IMR-90 (cell line): ENCODE results near the gene S100A8. TPM values are rescaled to one million over a fixed set of nuclear protein-coding genes. Genes with fewer than 3 reads are reported as not detected.

ENCODE experiments used
- ATAC-seq: fragments of 200-7000 bp; cut with Tn5 transposase; 2 replicates; pipeline ENCODE4 v1.9.1; 2020; ENCODE audit warnings: low read depth, mild to moderate bottlenecking, moderate library complexity
- BruUV-seq: library from RNA; stranded (reverse); fragments of 400-500 nt; replicated peaks from 2 replicates; lab custom pipeline; 2021; lab: Mats Ljungman, UMichigan
- CTCF ChIA-PET: fragments of 300-600 bp; formaldehyde crosslinking; extraction: SDS; loops from one replicate; lab custom pipeline; 2021; ENCODE audit warnings: antibody characterized with exemption; lab: Yijun Ruan, JAX
- POLR2A ChIA-PET: fragments of 300-600 bp; sonication (Branson Sonifier 250); formaldehyde crosslinking; loops from one replicate; lab custom pipeline; 2022; ENCODE audit warnings: antibody characterized with exemption; ENCODE audit not compliant: unreplicated experiment; lab: Charles Lee
- DNase-seq: peaks from one replicate; pipeline ENCODE4 v3.0.0; 2013
- H2AFZ ChIP-seq: replicated peaks from 2 replicates; pipeline ENCODE3; 2013; ENCODE audit warnings: low read length, mild to moderate bottlenecking; ENCODE audit not compliant: poor library complexity
- H2AK5ac ChIP-seq: 2 replicates; pipeline ENCODE4 v1.6.1; 2013; ENCODE audit warnings: low read depth, low read length, inconsistent platforms
- H2AK9ac ChIP-seq: replicated peaks from 2 replicates; pipeline ENCODE3; 2013; ENCODE audit warnings: mild to moderate bottlenecking, low read depth, low read length, moderate library complexity; ENCODE audit not compliant: poor library complexity
- H2BK120ac ChIP-seq: 2 replicates; pipeline ENCODE4 v1.6.1; 2013; ENCODE audit warnings: low read depth, low read length, inconsistent platforms
- H2BK15ac ChIP-seq: 3 replicates; pipeline ENCODE4 v1.6.1; 2013; ENCODE audit warnings: low read depth, low read length, inconsistent platforms
- H2BK20ac ChIP-seq: 2 replicates; pipeline ENCODE4 v1.6.1; 2013; ENCODE audit warnings: low read depth, mild to moderate bottlenecking, inconsistent platforms, low read length, moderate library complexity
- H2BK5ac ChIP-seq: 2 replicates; pipeline ENCODE4 v1.6.1; 2013; ENCODE audit warnings: mild to moderate bottlenecking, low read depth, low read length, inconsistent platforms; ENCODE audit not compliant: poor library complexity, severe bottlenecking
- H3K14ac ChIP-seq: replicated peaks from 2 replicates; pipeline ENCODE4 v1.6.1; 2013; ENCODE audit warnings: low read depth, low read length, inconsistent platforms
- H3K18ac ChIP-seq: 2 replicates; pipeline ENCODE4 v1.6.1; 2013; ENCODE audit warnings: low read depth, low read length, control low read depth
- H3K23ac ChIP-seq: 2 replicates; pipeline ENCODE4 v1.6.1; 2013; ENCODE audit warnings: low read depth, low read length, inconsistent platforms
- H3K27ac ChIP-seq: 2 replicates; pipeline ENCODE4 v1.5.1; 2013; ENCODE audit warnings: mild to moderate bottlenecking, control low read depth, low read length; ENCODE audit not compliant: insufficient read depth
- H3K27me3 ChIP-seq: 2 replicates; pipeline ENCODE4 v1.6.1; 2013; ENCODE audit warnings: low read length; ENCODE audit not compliant: control insufficient read depth, insufficient read depth
- H3K36me3 ChIP-seq: 2 replicates; pipeline ENCODE4 v1.6.1; 2013; ENCODE audit warnings: low read length, mixed read lengths; ENCODE audit not compliant: control insufficient read depth, insufficient read depth
- H3K4ac ChIP-seq: 2 replicates; pipeline ENCODE4 v1.6.1; 2013; ENCODE audit warnings: low read depth, low read length, inconsistent platforms
- H3K4me1 ChIP-seq: 2 replicates; pipeline ENCODE4 v1.6.1; 2013; ENCODE audit warnings: low read length, mixed read lengths; ENCODE audit not compliant: control insufficient read depth, insufficient read depth
- H3K4me2 ChIP-seq: 2 replicates; pipeline ENCODE4 v1.6.1; 2013; ENCODE audit warnings: low read depth, mild to moderate bottlenecking, control low read depth, low read length, moderate library complexity
- H3K4me3 ChIP-seq: 2 replicates; pipeline ENCODE4 v1.5.1; 2013; ENCODE audit warnings: low read depth, mild to moderate bottlenecking, control low read depth, low read length, moderate library complexity; ENCODE audit not compliant: insufficient read depth
- H3K56ac ChIP-seq: 2 replicates; pipeline ENCODE4 v1.6.1; 2013; ENCODE audit warnings: low read length, inconsistent platforms; ENCODE audit not compliant: insufficient read depth; ENCODE audit errors: extremely low read depth
- H3K79me1 ChIP-seq, 2 experiments: 2 replicates each; pipeline ENCODE4 v1.6.1; 2013; ENCODE audit warnings: low read length in 2 of 2, inconsistent platforms in 1 of 2, low read depth in 1 of 2
- H3K9ac ChIP-seq: 2 replicates; pipeline ENCODE4 v1.6.1; 2013; ENCODE audit warnings: low read depth, low read length, control low read depth
- H3K9me1 ChIP-seq: 2 replicates; pipeline ENCODE4 v1.6.1; 2013; ENCODE audit warnings: low read length, inconsistent platforms; ENCODE audit not compliant: insufficient read depth
- H3K9me3 ChIP-seq: 2 replicates; pipeline ENCODE4 v1.6.1; 2013; ENCODE audit warnings: low read length; ENCODE audit not compliant: control insufficient read depth, insufficient read depth
- H4K20me1 ChIP-seq: 2 replicates; pipeline ENCODE4 v1.6.1; 2013; ENCODE audit warnings: low read length, inconsistent platforms; ENCODE audit not compliant: insufficient read depth
- H4K5ac ChIP-seq: 2 replicates; pipeline ENCODE4 v1.6.1; 2013; ENCODE audit warnings: mild to moderate bottlenecking, low read depth, low read length, control low read depth
- H4K8ac ChIP-seq, 2 experiments: 2 replicates each; pipeline ENCODE4 v1.6.1; 2013; ENCODE audit warnings: low read depth in 2 of 2, low read length in 2 of 2, control low read depth in 1 of 2, inconsistent platforms in 1 of 2
- H4K91ac ChIP-seq: 2 replicates; pipeline ENCODE4 v1.6.1; 2013; ENCODE audit warnings: low read depth, low read length, inconsistent platforms; ENCODE audit not compliant: insufficient read depth
- RCOR1 ChIP-seq: IDR thresholded peaks from 2 replicates; pipeline ENCODE4 v1.6.1; 2012; ENCODE audit warnings: mild to moderate bottlenecking, low read length, improper control_type of control experiment; ENCODE audit not compliant: insufficient replicate concordance
- WGBS, 2 experiments: methylation state at CpG; one replicate each; pipeline versions ENCODE4 v1.1.5 to v1.1.7; 2013; ENCODE audit warnings: missing lambda C conversion rate in 2 of 2; ENCODE audit not compliant: insufficient read length in 1 of 2; ENCODE audit errors: extremely low coverage in 2 of 2; 5-methylcytosine and 5-hydroxymethylcytosine counted together
- dilution Hi-C: fragments of 300-500 bp; cut with HindIII; formaldehyde crosslinking; loops from one replicate; pipeline ENCODE4 v1.14.3; 2018; ENCODE audit warnings: low sequenced_read_pairs; ENCODE audit not compliant: unreplicated experiment
- in situ Hi-C: fragments of 300-500 bp; cut with MboI; formaldehyde crosslinking; loops from 3 replicates; pipeline ENCODE4 v1.14.3; 2019; ENCODE audit warnings: low sequenced_read_pairs, inconsistent platforms, mixed read lengths
- intact Hi-C: fragments of 100-400 bp; cut with micrococcal nuclease; formaldehyde crosslinking; loops from 2 replicates; pipeline ENCODE4 v1.10.0; 2022
- polyA plus RNA-seq, 3 experiments: library from polyadenylated mRNA; depleted of rRNA; stranded (reverse); fragments of >200 nt; gene quantifications; 2 replicates each; pipeline ENCODE4 v1.2.3, GENCODE V29; 2012; ENCODE audit warnings: low replicate concordance in 1 of 3
- total RNA-seq: library from RNA; depleted of rRNA; stranded (reverse); fragments of >200 nt; gene quantifications from 2 replicates; pipeline ENCODE4 v1.2.3, GENCODE V29; 2012

Gene S100A8
- total and polyA plus RNA-seq, 2 of the 4 experiments (the other 2 are of a cell fraction) = not detected

DNA sequence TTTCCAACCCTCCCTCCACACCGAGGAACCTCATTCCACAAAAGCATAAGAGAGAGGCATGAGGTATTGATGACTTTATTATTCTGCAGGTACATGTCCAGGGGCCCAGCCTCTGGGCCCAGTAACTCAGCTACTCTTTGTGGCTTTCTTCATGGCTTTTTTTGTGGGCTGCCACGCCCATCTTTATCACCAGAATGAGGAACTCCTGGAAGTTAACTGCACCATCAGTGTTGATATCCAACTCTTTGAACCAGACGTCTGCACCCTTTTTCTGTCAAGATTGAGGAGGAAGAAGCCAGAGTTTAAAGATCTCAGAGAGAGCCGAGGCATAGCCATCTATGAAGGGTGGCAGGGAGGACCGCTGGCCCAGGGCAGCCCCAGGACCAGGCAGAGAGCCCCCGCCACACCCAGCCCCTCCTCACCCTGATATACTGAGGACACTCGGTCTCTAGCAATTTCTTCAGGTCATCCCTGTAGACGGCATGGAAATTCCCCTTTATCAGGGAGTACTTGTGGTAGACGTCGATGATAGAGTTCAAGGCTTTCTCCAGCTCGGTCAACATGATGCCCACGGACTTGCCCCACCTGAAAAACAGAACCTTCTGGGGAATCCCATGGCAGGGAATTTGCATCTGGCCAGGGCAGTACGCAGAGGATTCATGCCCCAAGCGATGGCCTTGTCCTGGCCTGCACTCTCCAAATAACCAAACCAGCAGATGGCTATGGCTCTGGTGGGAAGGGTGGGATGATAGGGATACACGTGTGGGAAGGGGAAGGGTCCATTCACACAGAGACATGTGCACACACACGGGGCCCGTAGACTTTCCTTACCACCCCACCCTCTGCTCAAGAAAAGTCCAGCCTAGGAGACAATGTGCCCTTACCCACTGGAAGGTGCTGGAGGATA is 647 bp downstream of the S100A8 start:
- Histone ChIP-seq H3K36me3 (no peaks in the 10 kb centered on the region), H2AK5ac (no peak overlapping the region), H2BK15ac (no peak overlapping the region), H3K14ac (no peak overlapping the region), H2AK9ac (no peak overlapping the region), H4K5ac (no peak overlapping the region), H4K20me1 (no peaks in the 10 kb centered on the region), H3K79me1 (no peaks in the 10 kb centered on the region), H4K91ac (no peak overlapping the region), H3K4me3 (no peak overlapping the region), H3K4ac (no peak overlapping the region), H4K8ac (no peak overlapping the region), H3K4me2 (no peak overlapping the region), H2AFZ (no peak overlapping the region), H3K27me3 (no peaks in the 10 kb centered on the region), H2BK20ac (no peak overlapping the region), H3K4me1 (no peaks in the 10 kb centered on the region), H3K9me3 (no peaks in the 10 kb centered on the region), H2BK120ac (no peak overlapping the region), H3K9ac (no peak overlapping the region), H3K18ac (no peak overlapping the region), H3K56ac (no peak overlapping the region), H3K9me1 (no peaks in the 10 kb centered on the region), H3K23ac (no peak overlapping the region), H2BK5ac (no peak overlapping the region), H3K27ac (no peak overlapping the region)
- intact Hi-C loops = no loop called here
- in situ Hi-C loops = no loop called here
- POLR2A ChIA-PET = no interaction called here
- dilution Hi-C loops = no loop called here
- no peak for TF ChIP-seq RCOR1
- CTCF ChIA-PET = no interaction called here
- 80% methylated on average over 3 of the region's 17 CpGs; no CpG with 5 or more reads in 1 of the 2 experiments for WGBS, 2 experiments
- no peak for ATAC-seq
- BruUV-seq = no TSS peak
- DNase-seq = no peak
